B cell (primary cell): ENCODE results near the gene EPB41L2.

Experiments
- EZH2 ChIP-seq: IDR thresholded peaks from 2 replicates; pipeline ENCODE4 v1.6.1; 2012; ENCODE audit warnings: borderline replicate concordance, low read depth, mild to moderate bottlenecking, moderate library complexity, low read length; ENCODE audit not compliant: insufficient read depth, poor library complexity, severe bottlenecking
- TF ChIP-seq, protein P1 (sequence below): fragments of 200-600 bp; IDR thresholded peaks from one replicate; pipeline ENCODE4 v1.8.0; 2022; ENCODE audit warnings: antibody characterized with exemption, mild to moderate bottlenecking

DNA sequence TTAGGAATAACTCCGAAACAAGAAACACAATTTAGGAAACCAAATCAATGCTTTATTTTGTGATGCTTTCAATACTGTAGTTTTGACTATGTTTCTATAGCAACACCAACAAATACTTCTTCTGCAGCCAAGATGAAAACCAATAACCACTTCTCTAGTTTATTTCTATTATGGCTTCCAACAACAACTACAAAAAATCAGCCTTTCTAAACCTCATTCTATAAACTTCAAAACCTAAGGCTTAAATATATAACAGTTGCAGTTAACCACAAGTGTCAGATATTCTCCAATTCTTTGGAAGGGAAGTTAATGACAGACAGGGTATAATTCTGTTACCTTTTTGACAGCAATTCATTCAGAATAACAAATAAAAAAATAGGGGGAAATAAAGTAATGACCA is 80.9 kb downstream of the EPB41L2 start:
- TF ChIP-seq, protein P1, sequence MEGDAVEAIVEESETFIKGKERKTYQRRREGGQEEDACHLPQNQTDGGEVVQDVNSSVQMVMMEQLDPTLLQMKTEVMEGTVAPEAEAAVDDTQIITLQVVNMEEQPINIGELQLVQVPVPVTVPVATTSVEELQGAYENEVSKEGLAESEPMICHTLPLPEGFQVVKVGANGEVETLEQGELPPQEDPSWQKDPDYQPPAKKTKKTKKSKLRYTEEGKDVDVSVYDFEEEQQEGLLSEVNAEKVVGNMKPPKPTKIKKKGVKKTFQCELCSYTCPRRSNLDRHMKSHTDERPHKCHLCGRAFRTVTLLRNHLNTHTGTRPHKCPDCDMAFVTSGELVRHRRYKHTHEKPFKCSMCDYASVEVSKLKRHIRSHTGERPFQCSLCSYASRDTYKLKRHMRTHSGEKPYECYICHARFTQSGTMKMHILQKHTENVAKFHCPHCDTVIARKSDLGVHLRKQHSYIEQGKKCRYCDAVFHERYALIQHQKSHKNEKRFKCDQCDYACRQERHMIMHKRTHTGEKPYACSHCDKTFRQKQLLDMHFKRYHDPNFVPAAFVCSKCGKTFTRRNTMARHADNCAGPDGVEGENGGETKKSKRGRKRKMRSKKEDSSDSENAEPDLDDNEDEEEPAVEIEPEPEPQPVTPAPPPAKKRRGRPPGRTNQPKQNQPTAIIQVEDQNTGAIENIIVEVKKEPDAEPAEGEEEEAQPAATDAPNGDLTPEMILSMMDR, result no peak
- TF ChIP-seq EZH2, result no peak
